Measurements from ENCODE around the gene GCHFR. TPM values are rescaled to one million over a fixed set of nuclear protein-coding genes. Genes with fewer than 3 reads are reported as not detected.

GCHFR gene
- total RNA-seq, 1 donor from 2014 or later: 12.6 TPM

DNA sequence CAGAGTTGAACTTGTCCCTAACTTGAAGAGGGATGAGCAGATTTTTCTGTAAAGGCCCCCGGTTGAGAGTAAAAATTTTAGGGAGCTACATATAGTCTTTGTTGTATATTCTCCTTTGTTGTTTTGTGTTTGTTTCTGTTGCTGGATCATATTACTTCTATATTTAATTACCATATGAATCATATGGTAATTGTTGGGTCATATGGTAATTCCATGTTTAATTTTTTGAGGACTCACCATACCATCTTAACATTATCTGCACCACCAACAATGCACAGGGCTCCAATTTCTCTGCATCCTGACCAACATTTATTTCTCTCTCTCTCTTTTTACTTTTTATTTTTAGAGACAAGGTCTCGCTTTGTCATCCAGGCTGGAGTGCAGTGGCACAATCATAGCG is 35.7 kb downstream of the GCHFR start:
- DNase-seq (ENCODE audit: low spot score in 2 of 2, unreplicated experiment in 2 of 2): no peak
- TF ChIP-seq, protein P1, sequence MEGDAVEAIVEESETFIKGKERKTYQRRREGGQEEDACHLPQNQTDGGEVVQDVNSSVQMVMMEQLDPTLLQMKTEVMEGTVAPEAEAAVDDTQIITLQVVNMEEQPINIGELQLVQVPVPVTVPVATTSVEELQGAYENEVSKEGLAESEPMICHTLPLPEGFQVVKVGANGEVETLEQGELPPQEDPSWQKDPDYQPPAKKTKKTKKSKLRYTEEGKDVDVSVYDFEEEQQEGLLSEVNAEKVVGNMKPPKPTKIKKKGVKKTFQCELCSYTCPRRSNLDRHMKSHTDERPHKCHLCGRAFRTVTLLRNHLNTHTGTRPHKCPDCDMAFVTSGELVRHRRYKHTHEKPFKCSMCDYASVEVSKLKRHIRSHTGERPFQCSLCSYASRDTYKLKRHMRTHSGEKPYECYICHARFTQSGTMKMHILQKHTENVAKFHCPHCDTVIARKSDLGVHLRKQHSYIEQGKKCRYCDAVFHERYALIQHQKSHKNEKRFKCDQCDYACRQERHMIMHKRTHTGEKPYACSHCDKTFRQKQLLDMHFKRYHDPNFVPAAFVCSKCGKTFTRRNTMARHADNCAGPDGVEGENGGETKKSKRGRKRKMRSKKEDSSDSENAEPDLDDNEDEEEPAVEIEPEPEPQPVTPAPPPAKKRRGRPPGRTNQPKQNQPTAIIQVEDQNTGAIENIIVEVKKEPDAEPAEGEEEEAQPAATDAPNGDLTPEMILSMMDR (IDR thresholded peaks at IDR 0.05; ENCODE audit: unreplicated experiment): no peak
- H3K9me3 Mint-ChIP-seq: no peaks in the 10 kb centered on the region
- H3K36me3 Mint-ChIP-seq: peaks cover 8% of the 10 kb centered on the region
- H3K27ac Mint-ChIP-seq: peak overlapping the region; percentile 62
- no peak overlapping the region for H3K4me3 Mint-ChIP-seq
- no peaks in the 10 kb centered on the region for H3K27me3 Mint-ChIP-seq (ENCODE audit: low read depth)
- H3K4me1 Mint-ChIP-seq: peaks cover 18% of the 10 kb centered on the region

DNA sequence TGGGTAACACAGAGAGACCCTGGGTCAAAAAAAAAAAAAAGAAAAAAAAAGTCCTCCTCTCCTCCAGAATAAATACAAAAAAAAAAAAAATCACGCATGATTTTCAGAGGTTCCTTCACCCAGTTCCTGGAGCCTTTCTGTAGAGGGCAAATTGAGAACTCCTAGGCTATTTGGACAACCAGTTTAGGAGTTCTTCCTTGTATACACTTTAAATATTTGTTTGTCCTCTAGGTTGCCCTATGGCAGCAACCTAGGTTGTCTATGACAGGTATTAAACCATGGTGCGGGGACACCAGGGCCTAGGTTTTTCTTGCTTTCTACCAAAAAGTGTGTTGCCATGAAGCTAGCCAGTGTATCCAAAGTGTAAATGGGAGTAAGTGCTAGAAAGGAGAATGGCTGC is 39.2 kb downstream of the GCHFR start:
- TF ChIP-seq, protein P1 (IDR thresholded peaks at IDR 0.05; ENCODE audit: unreplicated experiment): no peak
- Mint-ChIP-seq H3K9me3 (no peaks in the 10 kb centered on the region), H3K27me3 (ENCODE audit: low read depth) (no peaks in the 10 kb centered on the region), H3K36me3 (peaks cover 8% of the 10 kb centered on the region), H3K4me3 (no peak overlapping the region), H3K4me1 (peaks cover 24% of the 10 kb centered on the region), H3K27ac (no peak overlapping the region)
- DNase-seq (ENCODE audit: low spot score in 2 of 2, unreplicated experiment in 2 of 2): no peak

DNA sequence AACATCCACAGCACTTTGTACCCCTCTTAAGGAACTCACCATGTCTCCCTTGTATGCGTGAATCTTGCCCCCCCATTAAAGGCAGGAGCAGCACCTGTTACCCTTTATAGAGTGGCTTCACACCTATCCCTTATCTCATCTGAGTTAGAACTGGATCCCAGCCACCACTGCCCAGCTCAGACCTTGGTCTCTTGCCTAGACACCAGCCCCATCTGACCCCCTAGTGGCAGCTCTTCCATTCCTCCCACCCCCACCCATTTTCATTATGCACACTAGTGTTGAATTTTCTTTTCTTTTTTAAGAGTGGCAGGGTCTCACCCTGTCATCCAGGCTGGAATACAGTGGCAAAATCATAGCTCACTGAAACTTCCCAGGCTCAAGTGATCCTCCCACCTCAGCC is 39.8 kb downstream of the GCHFR start:
- no peaks in the 10 kb centered on the region for H3K9me3 Mint-ChIP-seq
- TF ChIP-seq, protein P1 (IDR thresholded peaks at IDR 0.05; ENCODE audit: unreplicated experiment): no peak
- H3K27me3 Mint-ChIP-seq (ENCODE audit: low read depth): no peaks in the 10 kb centered on the region
- H3K36me3 Mint-ChIP-seq: peaks cover 8% of the 10 kb centered on the region
- no peak overlapping the region for H3K27ac Mint-ChIP-seq
- DNase-seq (ENCODE audit: low spot score in 2 of 2, unreplicated experiment in 2 of 2): no peak
- no peak overlapping the region for H3K4me3 Mint-ChIP-seq
- peaks cover 22% of the 10 kb centered on the region for H3K4me1 Mint-ChIP-seq

DNA sequence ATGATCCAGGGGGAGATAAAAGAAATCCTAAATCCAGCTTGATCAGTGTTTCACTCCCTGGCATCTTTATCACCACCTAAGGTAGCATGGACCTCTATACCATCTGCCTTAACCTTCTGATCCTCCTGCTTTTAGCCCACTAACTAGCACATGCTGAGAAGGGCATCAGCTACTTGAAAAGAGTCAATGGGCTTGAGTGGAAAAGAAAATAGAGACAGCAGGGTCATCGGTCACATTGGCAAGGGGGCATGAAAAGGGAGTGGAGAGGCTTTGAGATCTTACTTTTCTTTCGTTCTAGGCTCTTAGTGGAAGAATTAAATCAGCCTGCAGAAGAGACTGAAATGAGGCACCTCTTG is 42.8 kb downstream of the GCHFR start:
- Mint-ChIP-seq H3K27ac (peak overlapping the region; percentile 98), H3K36me3 (peaks cover 7% of the 10 kb centered on the region), H3K9me3 (no peaks in the 10 kb centered on the region), H3K27me3 (ENCODE audit: low read depth) (no peaks in the 10 kb centered on the region), H3K4me3 (peak overlapping the region; percentile 99), H3K4me1 (peaks cover 17% of the 10 kb centered on the region)
- TF ChIP-seq, protein P1 (IDR thresholded peaks at IDR 0.05; ENCODE audit: unreplicated experiment): no peak
- no peak for DNase-seq (ENCODE audit: low spot score in 2 of 2, unreplicated experiment in 2 of 2)

DNA sequence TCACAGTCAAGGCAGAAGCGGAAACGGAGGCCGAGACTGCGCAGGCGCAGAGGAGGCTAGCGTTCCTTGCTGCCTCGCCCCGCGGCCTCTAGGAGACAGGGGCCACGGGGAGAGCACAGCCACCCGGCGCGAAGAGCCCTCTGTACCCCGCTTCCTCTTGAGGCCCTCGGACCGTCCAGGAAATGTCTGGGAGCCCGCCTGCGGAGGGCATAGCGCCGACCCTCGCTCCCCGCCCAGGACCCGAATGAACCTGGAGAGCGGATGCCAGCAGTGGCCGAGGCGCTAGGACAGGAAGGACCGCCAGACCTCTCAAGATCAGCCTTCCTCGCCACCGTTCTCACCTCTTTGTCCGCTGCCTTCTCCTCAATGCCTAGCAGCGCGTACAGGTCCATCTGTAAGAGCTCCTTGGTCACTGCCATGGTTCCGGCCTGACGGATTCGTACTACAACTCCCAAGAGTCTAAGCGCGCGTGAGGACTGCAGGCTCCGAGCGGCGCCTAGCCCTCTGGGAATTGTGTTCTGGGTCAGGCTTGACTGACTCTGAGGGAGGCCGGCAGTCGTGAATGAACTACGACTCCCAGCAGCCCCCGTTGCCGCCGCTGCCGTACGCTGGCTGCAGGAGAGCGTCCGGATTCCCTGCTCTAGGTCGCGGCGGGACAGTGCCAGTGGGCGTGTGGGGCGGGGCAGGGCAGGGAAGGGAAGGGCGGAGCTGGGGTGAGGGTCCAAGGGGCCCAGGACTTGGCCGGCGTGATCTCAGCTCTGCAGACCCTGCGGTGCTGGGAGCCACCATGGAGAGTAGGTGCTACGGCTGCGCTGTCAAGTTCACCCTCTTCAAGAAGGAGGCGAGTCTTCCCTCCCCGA is 43.4 kb downstream of the GCHFR start, which contains the start of the genes DNAJC17 and ZFYVE19:
DNAJC17 (minus strand) TSS at position 446 of the 860 bp plus-strand sequence; CDS start at position 419, 27 bp downstream.
ZFYVE19 (plus strand) TSS at position 62 of the 860 bp plus-strand sequence; CDS start at position 563, 501 bp downstream.
- Mint-ChIP-seq H3K4me3 (peak within 1 kb of the TSS; percentile 99), H3K9me3 (no peaks in the 10 kb centered on the region), H3K36me3 (peaks cover 6% of the 10 kb centered on the region), H3K27ac (peak within 1 kb of the TSS; percentile 98), H3K27me3 (ENCODE audit: low read depth) (no peaks in the 10 kb centered on the region), H3K4me1 (peaks cover 17% of the 10 kb centered on the region)
- TF ChIP-seq, protein P1 (IDR thresholded peaks at IDR 0.05; ENCODE audit: unreplicated experiment): no peak
- peak; percentile 85 to 90 for DNase-seq (ENCODE audit: low spot score in 2 of 2, unreplicated experiment in 2 of 2)
